Loucy (cell line): ENCODE data around the gene PHRF1.
"Not testable (repeated sequence)": the region's sequence is repeated elsewhere in the genome, so short reads cannot be mapped to it uniquely, and the experiment has no call there.

Experiments used
- H2AFZ ChIP-seq: fragments of 200-600 bp; sonication (generic); 2 replicates; pipeline ENCODE4 v1.6.0; 2016; ENCODE audit warnings: antibody characterized with exemption, mild to moderate bottlenecking, low read length, moderate library complexity
- H3F3A ChIP-seq: fragments of 200-600 bp; 2 replicates; pipeline ENCODE4 v1.6.0; 2016; ENCODE audit warnings: antibody characterized with exemption, low read depth, mild to moderate bottlenecking
- H3K27me3 ChIP-seq: fragments of 200-600 bp; sonication (generic); 2 replicates; pipeline ENCODE4 v1.6.1; 2014; ENCODE audit warnings: low read length, mild to moderate bottlenecking; ENCODE audit not compliant: insufficient read depth, poor library complexity, severe bottlenecking
- H3K36me3 ChIP-seq: fragments of 200-600 bp; sonication (generic); 2 replicates; pipeline ENCODE4 v1.6.1; 2016; ENCODE audit warnings: low read length; ENCODE audit not compliant: insufficient read depth
- H3K4me1 ChIP-seq: fragments of 200-600 bp; sonication (generic); 2 replicates; pipeline ENCODE4 v1.5.1; 2014; ENCODE audit warnings: low read length, mild to moderate bottlenecking; ENCODE audit not compliant: insufficient read depth, poor library complexity, severe bottlenecking
- H3K4me2 ChIP-seq: fragments of 200-600 bp; sonication (generic); 2 replicates; pipeline ENCODE4 v1.6.0; 2014; ENCODE audit warnings: antibody characterized with exemption, low read length, low read depth, mild to moderate bottlenecking; ENCODE audit not compliant: poor library complexity, severe bottlenecking
- H3K4me3 ChIP-seq: fragments of 200-600 bp; sonication (generic); 2 replicates; pipeline ENCODE4 v1.5.1; 2014; ENCODE audit warnings: low read length, mild to moderate bottlenecking, mixed read lengths; ENCODE audit not compliant: poor library complexity, severe bottlenecking
- H3K79me2 ChIP-seq: fragments of 200-600 bp; sonication (generic); 2 replicates; pipeline ENCODE4 v1.6.1; 2014; ENCODE audit warnings: low read length; ENCODE audit not compliant: insufficient read depth
- H3K9ac ChIP-seq: fragments of 200-600 bp; sonication (generic); 2 replicates; pipeline ENCODE4 v1.6.0; 2014; ENCODE audit warnings: mild to moderate bottlenecking, low read depth, low read length, moderate library complexity; ENCODE audit not compliant: poor library complexity, severe bottlenecking
- H3K9me2 ChIP-seq: fragments of 200-600 bp; sonication (generic); replicated peaks from 2 replicates; pipeline ENCODE4 v1.6.1; 2016; ENCODE audit warnings: low read depth, low read length, mixed read lengths
- H3K9me3 ChIP-seq: fragments of 200-600 bp; sonication (generic); 2 replicates; pipeline ENCODE4 v1.6.1; 2014; ENCODE audit warnings: mild to moderate bottlenecking, antibody characterized with exemption, low read length, low read depth; ENCODE audit not compliant: insufficient read depth
- H4K20me1 ChIP-seq: fragments of 200-600 bp; sonication (generic); 2 replicates; pipeline ENCODE4 v1.6.0; 2014; ENCODE audit warnings: antibody characterized with exemption, low read length, mild to moderate bottlenecking; ENCODE audit not compliant: insufficient read depth, poor library complexity, severe bottlenecking
- CTCF ChIP-seq: fragments of 200-600 bp; sonication (generic); conservative IDR thresholded peaks from 2 replicates; pipeline ENCODE4 v1.5.1; 2014; ENCODE audit warnings: mild to moderate bottlenecking, antibody characterized with exemption, low read length
- EZH2phosphoT487 ChIP-seq: fragments of 200-600 bp; IDR thresholded peaks from 2 replicates; pipeline ENCODE4 v1.6.1; 2018; ENCODE audit warnings: antibody characterized with exemption, mild to moderate bottlenecking, moderate library complexity, borderline replicate concordance

The PHRF1 gene

DNA sequence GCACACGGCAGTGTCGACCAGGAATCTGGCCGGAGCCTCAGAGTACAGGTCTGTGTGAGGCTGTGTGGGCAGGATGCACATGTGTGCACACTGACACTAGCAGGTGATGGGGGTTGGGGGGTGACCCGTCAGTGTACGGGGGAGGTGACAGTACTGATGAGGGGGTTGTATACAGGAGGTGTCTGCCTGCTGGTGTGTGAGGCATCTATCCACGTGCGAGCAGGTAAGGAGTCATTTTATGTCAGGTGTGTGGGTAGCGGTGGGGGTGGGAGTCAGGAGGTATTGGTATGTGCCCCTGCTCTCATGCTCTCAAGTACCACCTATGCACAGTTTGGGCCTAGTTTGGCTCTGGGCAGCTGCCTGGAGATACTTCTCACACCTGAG is 4.5 kb upstream of the PHRF1 start:
- Histone ChIP-seq H3K4me1 (peaks cover 28% of the 10 kb centered on the region), H3K4me3 (no peak overlapping the region), H3K9ac (no peak overlapping the region), H3K36me3 (no peaks in the 10 kb centered on the region), H3F3A (no peaks in the 10 kb centered on the region), H3K27me3 (no peaks in the 10 kb centered on the region), H3K79me2 (peaks cover 24% of the 10 kb centered on the region), H3K9me2 (no peaks in the 10 kb centered on the region), H3K9me3 (no peaks in the 10 kb centered on the region), H2AFZ (no peak overlapping the region), H3K4me2 (no peak overlapping the region), H4K20me1 (peaks cover 12% of the 10 kb centered on the region)
- TF ChIP-seq CTCF: no peak
- TF ChIP-seq EZH2phosphoT487: no peak

GRCh38 chr11:573146-573759 is 3.0 kb upstream of the PHRF1 start:
- Histone ChIP-seq H3K79me2 (peaks cover 24% of the 10 kb centered on the region), H3K9me3 (no peaks in the 10 kb centered on the region), H3K4me1 (peaks cover 25% of the 10 kb centered on the region), H3K9me2 (no peaks in the 10 kb centered on the region), H2AFZ (no peak overlapping the region), H3K4me2 (no peak overlapping the region), H4K20me1 (peaks cover 16% of the 10 kb centered on the region), H3K36me3 (no peaks in the 10 kb centered on the region), H3K4me3 (no peak overlapping the region), H3K27me3 (no peaks in the 10 kb centered on the region), H3K9ac (no peak overlapping the region), H3F3A (no peaks in the 10 kb centered on the region)
- TF ChIP-seq CTCF (no peak), EZH2phosphoT487 (no peak)

- Histone ChIP-seq H4K20me1 (peaks cover 24% of the 10 kb centered on the region), H3K4me2 (peak overlapping the region; percentile 83), H3K4me1 (peaks cover 30% of the 10 kb centered on the region), H3K79me2 (peaks cover 31% of the 10 kb centered on the region)
- not testable (repeated sequence) for H3K9ac ChIP-seq, H3F3A ChIP-seq, H3K4me3 ChIP-seq, H3K9me3 ChIP-seq, H3K36me3 ChIP-seq, H3K27me3 ChIP-seq, H2AFZ ChIP-seq, H3K9me2 ChIP-seq
Observed at GRCh38 chr11:574031-574570, 2.2 kb upstream of the PHRF1 start.
